Dermis microvascular lymphatic vessel endothelial cell (primary cell): ENCODE measurements around the gene CEMIP. TPM values are rescaled to one million over a fixed set of nuclear protein-coding genes. Genes with fewer than 3 reads are reported as not detected.

Experiments used
- DNase-seq, 2 donors: peaks; one replicate each; pipeline versions ENCODE4 v3.0.0 to v3.0.0-alpha.2; 2010; ENCODE audit warnings: low read depth in 2 of 2
- total RNA-seq: library from RNA; depleted of rRNA; stranded (reverse); fragments of >200 nt; gene quantifications from 2 replicates; pipeline ENCODE4 v1.2.1, GENCODE V29; 2014

Gene CEMIP
- total RNA-seq, 1 donor from 2014 or later: 0.26 TPM

DNA sequence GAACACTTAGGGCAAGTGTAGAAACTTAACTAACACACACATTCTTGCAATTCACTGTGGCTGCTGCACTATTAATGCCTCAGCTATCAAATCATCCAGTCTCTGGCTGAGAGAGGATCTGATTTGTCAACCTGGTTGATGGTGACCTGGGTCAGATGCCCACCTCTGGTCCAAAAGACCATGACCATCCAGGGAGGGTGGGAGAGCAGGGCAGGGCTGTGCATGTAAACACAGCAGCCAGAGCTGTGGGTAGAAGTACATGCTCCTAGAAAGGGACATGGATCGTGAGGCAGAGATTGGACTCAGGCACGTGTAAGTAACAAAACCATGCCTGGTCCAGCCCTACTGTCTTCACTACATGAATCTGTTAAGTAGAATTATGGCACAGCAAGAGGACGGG, 193.1 kb downstream of the CEMIP start:
- DNase-seq: no peak

- DNase-seq: no peak
Observed at GRCh38 chr15:80974914-80975313, 195.7 kb downstream of the CEMIP start.

- DNase-seq: no peak
Observed at GRCh38 chr15:80976851-80977250, 197.7 kb downstream of the CEMIP start.

- peak in 1 of 2 donors; percentile 71 for DNase-seq
Observed at GRCh38 chr15:80977627-80978036, 198.5 kb downstream of the CEMIP start.

GRCh38 chr15:80978685-80979329, 199.6 kb downstream of the CEMIP start:
- DNase-seq: peak in 1 of 2 donors; percentile 53

DNA sequence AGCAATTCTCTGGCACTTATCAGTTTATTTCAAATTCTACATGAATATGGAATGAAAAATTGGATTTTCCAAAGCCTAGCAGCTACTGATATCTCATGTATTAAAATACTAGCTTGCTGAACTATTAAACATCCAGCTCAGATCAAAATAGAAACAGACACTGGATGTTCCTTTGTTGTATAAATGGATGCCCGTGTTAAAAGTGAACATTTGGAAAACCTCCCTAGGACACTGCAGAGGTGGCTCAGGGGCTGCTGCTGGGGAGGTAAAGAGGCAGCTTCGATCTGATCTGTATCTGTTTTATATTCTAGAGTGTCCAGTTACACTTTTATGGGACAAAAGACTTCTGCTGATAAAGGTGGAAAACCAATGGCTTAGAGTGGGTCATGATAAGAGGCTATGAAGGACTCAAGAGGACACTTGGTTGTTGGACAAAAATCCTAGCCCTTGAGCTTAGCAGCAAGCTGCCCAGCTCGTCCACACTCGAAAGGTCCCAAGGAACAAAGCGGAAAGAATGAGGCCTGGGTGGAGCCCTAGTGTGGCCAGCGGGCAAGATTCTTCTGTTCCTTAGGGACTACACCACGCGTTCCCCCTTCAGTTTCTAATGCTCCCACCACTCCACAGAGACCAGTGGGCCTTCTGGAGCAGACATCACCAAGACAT, 200.5 kb downstream of the CEMIP start:
- no peak for DNase-seq

GRCh38 chr15:80982205-80982604, 203.0 kb downstream of the CEMIP start:
- no peak for DNase-seq

- no peak for DNase-seq
Observed at GRCh38 chr15:80982839-80983238, 203.7 kb downstream of the CEMIP start.

- no peak for DNase-seq
Observed at GRCh38 chr15:80984856-80985255, 205.7 kb downstream of the CEMIP start.

GRCh38 chr15:80985981-80986380, 206.8 kb downstream of the CEMIP start:
- DNase-seq: no peak

DNA sequence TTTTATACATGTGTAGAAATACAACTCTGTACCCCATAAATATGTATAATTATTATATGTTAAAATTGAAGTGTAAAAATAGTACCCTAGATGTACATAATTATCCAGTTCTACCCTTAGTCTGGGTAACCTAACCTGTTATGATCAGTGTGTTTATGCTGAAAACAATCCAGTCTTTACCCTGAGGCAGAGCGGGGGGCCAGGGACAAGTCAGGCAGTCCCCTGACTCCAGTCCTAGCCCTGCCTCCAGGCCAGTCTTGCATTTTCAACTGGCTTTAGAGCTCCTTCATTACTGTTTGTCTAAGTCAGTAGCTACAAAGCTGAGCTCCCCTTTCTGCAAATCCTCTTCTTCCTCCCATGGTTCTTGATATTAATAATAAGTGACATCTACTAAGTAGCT, 207.3 kb downstream of the CEMIP start:
- DNase-seq: no peak

DNA sequence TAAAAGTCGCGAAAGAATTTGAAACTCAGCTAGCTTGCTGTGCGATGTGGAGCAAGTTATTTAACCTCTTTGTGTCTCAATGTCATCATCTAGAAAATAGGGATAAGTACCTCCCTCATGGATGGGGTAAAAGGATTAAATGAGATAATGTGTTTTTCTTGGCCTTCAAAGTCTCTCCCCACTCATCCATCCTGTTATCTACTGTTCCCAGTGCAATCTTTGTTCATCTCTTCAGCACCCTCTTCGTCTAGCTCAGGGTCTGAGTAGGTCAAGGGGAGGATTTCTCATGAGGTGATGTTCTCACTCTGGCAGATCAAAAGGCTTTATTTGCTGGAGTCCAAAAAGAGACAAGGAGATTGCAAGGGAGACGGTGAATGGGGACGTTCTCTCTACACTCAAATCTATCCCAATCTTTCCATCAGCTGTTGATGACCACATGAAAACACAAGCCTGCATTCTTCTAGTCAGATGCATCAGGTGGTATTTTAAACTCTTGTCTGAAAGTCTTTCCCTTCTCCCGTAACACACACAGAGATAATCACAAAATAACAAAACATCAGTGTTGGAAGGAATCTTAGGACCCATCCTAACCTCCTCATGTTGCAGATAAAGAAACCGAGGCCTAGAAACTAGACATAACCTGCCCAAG, 209.1 kb downstream of the CEMIP start:
- no peak for DNase-seq

- DNase-seq: no peak
Observed at GRCh38 chr15:80989081-80989517, 209.9 kb downstream of the CEMIP start.

DNA sequence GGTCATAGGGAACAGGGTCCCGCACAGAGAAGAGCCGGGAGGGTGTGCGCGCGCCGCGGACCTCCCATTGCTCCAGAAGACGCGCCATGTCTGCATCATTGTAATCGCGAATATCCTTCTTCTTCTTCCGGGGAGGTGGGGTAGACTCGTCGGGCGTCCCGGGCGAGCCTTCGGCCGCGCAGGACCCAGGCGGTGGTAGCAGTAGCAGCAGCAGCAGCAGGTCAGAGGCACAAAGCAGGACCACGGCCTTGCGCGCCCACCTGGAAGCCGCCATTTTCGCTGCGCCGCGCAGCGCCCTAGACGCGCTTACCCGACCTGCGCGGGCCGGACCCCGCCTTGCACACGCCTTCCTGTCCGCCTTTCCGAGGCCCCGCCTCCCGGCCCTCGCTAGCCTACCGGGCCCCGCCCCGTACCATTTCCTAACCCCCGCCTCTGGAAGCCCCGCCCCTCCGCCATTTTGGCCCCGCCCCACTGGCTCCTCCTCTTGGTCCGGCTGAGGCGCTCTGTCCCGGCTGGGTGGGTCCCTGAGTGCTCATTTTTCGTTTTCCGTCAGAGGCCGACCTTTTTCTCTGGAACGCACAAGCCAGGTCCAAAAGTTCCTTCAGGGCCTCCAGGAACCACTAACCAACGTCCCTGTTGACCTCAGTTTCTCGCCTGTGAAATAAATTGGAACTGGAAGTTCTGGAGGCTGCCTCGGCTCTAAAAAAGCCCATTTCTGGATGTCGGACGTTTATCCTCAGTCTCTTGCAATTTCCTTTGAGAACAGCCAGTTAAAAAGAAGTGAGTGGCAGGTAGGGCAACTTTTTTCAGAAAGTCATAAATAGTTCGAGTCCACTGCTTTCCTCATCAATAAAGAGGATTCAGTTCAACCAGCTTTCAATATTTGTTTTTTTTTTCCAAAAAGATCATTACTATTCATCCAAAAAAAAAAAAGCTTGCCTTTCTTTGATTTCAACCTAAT, 210.6 kb downstream of the CEMIP start, which contains the start of gene MESD:
Gene MESD (minus strand): TSS at position 302 of the 961 bp plus-strand sequence. CDS start 28 bp downstream, at position 274.
- DNase-seq: peak; percentile 87 to 96

GRCh38 chr15:80990955-80991354, 211.8 kb downstream of the CEMIP start:
- no peak for DNase-seq

GRCh38 chr15:80991421-80991820, 212.3 kb downstream of the CEMIP start:
- no peak for DNase-seq

DNA sequence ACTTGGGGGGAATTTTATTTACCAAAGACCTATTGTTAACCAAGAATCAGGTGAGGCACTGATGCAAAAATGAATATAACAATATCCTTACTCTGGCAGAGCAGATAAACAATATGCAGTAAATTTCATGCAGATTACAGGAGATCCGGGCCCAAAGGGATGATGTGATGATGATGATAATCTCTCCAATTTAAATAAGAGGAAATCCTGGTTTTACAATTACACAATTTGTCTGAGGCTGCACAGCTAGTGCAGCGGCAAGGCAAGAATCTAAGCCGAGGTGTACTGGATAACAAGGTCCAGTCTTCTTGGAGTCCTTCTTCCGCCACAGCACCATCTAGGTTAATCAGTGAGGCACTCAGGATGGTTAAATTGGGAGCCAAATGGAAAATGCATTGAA, 212.8 kb downstream of the CEMIP start:
- DNase-seq: no peak

DNA sequence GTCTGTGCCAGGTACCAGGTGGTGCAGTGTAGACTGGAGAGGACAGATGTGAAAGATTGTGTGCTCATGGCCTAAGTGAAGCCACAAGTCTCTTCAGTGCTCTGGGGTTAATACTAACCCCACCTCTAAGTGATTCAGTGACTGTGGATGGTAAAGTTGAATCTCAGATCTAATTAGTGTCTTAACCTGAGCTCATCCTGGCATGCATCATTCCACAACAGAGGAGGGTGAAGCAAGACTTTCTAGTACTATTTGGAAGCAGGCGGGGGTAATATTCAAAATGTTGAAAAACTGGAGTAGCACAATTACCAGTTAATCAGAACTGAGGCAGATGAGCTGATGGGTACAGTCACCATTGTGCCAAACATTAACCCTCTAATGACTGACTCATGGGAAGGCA, 213.3 kb downstream of the CEMIP start:
- no peak for DNase-seq

- peak in 1 of 2 donors; percentile 53 for DNase-seq
Observed at GRCh38 chr15:80996247-80996646, 217.1 kb downstream of the CEMIP start.

GRCh38 chr15:80997692-80998091, 218.5 kb downstream of the CEMIP start:
- no peak for DNase-seq

- DNase-seq: no peak
Observed at GRCh38 chr15:80998251-80998650, 219.1 kb downstream of the CEMIP start.
